ENCODE data around the gene OGDH. TPM values are rescaled to one million over a fixed set of nuclear protein-coding genes. Genes with fewer than 3 reads are reported as not detected.
"Not testable (repeated sequence)": the region's sequence is repeated elsewhere in the genome, so short reads cannot be mapped to it uniquely, and the experiment has no call there.

OGDH gene
- total RNA-seq, 1 donor from 2014 or later, result 53.1 TPM

DNA sequence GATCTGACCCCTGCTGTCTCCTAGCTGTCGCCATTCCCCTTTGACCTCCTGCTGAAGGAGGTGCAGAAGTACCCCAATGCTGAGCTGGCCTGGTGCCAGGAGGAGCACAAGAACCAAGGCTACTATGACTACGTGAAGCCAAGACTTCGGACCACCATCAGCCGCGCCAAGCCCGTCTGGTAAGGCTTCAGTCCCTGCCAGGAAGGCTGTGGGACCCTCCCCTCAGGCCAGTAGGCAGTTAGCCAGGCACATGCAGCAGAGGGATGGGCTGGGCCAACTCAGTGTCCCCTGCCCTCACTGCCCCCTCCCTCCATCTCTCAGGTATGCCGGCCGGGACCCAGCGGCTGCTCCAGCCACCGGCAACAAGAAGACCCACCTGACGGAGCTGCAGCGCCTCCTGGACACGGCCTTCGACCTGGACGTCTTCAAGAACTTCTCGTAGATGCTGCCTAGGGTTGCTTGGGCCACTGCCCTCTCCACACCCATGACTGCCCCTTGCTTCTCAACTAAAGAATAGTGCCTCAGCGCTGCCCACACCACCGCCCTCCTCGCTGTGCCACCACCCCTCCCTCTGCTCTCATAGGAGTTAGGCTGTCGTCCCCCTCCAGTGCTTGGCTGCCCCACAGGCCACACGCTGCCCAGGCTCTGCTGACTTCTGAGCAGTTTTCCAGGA lies 101.3 kb downstream of the OGDH start:
- no peak for DNase-seq

DNA sequence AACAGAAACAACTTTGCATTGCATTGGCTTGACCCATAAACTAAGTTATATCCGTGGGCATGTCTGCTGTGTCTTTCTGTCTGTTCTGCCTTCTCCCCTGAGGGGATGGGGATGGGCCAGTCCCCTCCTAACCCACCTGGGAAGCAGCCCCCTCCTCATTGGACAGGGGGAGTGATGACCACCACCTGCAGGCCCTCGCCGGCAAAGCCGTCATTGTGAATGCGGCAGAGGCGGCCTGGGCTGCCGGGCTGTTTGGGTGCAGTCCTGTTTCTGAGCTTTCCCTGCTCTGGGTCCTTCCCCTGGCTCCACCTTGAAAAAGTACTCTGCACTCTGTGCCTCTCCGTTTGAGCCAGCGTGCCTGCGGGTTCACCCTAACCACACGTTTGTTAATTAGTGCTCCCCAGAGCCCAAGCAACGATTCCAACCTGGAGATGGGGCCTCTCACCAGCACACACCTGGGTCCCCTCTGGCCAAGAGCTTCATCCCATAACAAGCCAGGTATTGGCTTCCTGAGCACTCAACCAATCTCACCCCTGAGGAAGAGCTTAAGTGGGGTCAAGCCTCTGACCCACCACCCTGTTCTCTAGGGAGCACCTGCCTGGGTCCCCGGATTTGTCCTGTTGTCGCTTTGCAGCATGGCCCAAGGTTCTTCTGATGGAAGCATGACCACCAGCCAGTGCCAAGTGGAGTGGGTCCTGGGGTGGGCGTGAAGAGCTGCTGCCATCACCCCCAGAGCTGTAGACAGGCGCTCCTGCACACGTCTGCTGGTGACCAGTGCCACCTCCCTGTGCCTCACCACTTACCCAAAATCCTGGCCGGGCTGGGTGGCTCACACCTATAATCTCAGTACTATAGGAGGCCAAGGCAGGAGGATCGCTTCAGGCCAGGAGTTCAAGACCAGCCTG lies 102.8 kb downstream of the OGDH start:
- no peak for DNase-seq

DNA sequence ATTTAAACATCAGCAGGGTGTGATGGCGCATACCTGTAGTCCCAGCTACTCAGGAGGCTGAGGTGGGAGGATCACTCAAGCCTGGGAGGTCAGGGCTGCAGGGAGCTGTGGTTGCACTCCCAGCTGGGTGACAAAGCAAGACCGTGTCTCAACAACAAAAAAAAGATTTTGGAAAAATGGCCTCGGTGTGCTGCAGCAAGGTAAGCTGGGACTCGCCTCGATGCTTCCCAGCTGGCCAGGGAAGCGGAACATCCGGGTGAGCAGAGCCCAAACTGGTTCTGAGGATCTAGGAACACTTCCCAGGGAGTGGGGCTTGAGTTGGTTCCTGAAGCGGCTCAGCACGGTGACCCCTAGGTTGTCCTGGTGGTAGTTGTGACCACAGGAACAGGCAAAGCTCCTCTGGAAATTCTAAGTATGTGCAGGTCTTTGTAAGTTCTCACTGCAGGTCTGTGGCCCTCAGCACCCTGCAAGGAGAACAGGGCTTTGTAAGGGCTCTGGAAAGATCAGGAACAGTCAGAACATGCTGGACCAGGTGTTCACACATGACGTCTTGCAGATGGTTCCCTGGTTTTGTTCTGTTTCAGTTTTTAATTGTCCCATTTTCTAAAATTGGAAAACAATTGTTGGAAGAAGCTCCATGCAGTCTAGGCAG lies 103.6 kb downstream of the OGDH start:
- DNase-seq, result no peak

DNA sequence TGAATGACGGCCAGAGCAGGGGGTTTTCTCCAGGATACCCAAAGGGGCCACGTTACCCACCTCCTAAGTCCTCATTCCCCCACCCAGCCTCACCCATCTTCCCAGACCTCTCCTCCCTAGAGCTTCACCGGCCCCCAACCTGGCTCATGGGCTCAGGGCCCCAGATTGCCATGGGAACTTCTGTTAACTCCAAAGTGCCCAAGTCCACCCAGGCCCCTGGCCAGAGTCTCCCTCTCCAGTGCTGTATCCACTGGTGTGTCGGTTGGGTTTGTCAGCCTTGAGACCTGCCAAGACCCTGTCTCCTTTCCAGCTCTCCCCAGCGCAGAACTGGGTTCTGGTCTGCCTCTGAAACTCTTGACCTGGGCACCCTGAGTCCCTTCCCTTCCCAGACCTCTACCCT lies 105.1 kb downstream of the OGDH start:
- DNase-seq, result no peak

DNA sequence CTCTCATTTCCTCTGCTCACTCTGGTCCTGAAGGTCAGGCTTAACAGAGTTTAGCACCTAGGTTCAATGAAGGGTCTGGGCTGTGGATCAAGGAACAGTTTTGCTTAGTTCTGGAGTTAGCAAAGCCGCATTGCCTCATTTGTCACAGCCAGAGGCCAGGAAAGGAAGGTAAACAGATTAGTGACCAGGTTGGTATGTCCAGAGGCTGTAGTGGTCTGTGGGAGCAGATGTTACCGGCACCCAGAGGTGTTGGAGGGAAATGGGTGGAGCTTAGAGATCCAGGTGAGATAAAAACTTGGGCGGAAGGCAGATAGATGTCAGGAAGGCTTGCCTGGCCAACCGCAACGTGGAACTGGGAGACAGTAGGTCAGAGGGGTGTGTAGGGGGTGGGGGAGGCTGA lies 105.6 kb downstream of the OGDH start:
- DNase-seq, result no peak

DNA sequence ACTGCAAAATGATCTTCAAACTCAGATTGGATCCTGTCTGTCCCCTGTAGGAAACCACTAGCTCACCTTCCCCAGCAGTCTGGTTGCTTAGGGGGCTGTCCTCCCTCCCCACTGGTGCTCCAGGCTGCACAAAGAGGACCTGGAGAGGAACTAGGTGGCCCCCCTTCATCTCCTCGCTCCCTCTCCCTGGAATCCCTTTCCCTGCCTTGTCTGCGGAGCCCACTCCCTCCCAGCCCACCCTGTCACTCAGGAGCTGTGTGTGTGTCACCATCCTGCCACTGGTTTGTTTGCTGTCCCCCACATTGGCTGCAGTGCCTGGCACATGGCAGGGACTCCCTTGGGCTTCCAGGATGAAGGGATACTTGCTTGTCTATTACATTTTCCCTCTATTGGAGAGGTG lies 106.7 kb downstream of the OGDH start:
- no peak for DNase-seq

DNA sequence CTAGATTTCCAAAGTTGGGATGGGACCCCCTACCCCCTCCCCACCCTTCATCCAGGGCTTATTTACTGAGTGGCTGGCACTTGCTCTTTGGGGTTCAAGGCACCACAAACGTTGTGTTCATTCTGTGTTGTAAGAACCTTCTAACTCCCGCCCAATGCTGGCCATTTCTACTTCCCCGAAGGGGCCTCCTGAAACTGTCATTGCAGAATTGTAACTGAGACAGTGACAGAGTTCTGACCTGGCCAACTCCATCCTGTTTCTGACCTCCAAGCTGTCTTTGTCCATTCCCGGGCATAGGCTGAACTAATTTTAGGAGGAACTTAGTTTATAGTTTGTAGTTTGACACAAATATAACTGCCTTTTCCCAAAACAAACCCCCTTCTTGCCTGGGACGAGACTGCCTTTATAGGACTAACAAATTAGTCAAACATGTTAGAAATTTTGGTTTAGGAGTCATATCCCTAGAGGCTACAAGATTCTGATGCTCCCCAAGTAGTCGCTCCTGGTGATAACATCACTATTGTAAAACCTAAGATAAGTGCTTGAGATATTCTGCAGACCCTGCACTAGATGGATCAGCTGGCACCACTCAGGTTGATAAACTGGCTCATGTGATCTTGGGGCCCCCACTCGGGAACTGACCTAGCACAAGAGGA lies 107.4 kb downstream of the OGDH start:
- DNase-seq, result no peak

DNA sequence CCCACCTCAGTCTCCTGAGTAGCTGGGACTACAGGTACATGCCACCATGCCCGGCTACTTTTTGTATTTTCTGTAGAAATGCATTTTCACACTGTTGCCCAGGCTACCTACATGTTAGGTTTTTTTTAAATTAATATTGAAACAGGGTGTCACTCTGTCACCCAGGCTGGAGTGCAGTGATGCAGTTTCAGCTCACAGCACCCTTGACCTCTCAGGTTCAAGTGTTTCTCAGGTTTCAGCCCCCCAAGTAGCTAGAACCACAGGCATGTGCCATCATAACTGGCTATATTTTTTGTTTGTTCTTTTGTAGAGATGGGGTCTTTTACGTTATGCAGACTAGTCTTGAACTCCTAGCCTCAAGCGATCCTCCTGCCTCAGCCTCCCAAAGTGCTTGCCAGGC lies 109.8 kb downstream of the OGDH start:
- DNase-seq, result no peak

DNA sequence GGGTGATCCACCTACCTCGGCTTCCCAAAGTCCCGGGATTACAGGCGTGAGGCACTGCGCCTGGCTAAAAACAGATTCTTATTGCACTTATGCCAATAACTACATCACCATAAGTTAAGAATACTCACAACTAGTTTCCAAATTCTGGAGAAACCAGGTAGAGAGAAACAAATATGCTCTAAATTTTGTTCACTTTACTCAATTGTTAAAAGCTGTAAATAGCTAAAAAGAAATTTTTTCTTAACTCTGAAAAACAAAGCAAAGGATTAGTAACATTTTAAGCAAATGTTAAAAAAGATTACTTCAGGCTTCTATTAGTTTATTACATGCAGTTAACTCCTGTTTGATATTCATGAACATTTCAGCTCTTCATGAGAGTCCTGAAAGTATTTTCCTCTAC lies 113.9 kb downstream of the OGDH start:
- DNase-seq, result no peak

DNA sequence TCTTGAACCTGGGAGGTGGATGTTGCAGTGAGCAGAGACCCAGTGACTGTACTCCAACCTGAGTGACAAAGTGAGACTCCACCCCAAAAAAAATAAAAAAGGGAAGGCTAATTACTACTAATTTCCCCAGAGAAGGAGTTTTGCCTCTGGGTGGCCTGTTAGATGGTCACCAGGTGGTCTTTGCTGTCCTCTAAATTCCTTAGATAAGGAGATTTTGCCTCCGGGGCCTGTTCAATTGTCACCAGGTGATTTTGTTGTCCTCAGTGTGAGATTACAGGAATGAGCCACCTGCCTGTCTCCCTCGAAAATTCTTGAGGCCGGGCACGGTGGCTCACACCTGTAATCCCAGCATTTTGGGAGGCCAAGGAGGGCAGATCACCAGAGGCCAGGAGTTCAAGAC lies 117.8 kb downstream of the OGDH start:
- no peak for DNase-seq

DNA sequence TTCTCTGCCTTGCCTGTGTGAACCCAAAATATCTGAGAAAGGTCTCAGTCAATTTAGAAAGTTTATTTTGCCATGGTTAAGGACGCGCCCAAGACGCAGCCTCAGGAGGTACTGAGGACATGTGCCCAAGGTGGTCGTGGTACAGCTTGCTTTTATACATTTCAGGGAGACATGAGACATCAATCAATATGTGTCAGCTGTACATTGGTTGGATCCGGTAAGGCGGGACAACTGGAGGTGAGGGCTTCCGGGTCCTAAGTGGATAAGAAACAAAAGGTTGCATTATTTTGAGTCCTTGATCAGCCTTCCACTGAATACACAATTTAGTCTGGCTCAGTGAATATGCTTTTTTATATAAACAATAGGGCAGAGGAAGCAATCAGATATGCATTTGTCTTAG lies 119.8 kb downstream of the OGDH start:
- not testable (repeated sequence) for DNase-seq

DNA sequence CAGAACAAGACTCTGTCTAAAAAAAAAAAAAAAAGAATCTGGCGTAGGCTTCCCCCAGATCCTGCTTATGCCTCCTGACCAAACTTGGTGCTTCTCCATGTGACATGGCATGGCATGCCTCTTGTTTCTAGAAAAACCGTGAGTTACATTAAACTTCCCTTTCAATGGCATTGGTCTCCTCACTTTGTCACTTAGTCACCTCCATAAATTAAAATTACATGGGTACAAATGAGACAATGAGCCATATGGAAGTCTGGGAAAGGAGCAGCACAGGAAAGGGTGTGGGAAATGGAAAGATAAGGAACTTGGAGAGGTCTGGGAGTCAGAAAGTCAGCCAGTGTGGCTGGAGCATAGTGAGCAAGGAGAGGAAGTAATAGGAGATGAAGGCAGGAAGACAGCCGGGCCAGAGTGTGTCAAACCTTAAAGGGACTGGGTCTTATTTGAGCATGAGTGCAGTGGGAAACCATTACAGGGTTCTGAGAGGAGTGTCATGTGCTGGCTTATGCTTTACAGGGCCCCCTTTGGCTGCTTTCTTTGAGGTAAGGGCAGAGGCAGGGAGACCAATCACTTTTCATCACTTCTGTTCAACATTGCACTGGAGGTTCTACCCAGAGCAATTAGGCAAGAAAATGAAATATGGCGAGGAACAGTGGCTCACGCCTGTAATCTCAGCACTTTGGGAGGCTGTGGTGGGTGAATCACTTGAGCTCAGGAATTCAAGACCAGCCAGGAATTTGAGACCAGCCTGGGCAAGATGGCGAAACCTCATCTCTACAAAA lies 120.9 kb downstream of the OGDH start:
- no peak for DNase-seq

DNA sequence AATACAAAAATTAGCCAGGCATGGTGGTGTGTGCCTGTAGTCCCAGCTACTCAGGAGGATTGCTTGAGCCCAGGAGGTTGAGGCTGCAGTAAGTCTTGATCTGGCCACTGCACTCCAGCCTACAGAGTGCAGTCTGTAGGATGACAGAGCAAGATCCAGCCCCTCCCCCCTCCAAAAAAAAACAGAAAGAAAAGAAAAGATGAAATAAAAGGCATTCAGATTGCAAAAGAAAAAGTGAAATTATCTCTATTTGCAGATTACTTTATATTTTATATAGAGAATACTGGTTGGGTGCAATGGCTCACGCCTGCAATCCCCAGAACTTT lies 121.5 kb downstream of the OGDH start:
- DNase-seq, result no peak

DNA sequence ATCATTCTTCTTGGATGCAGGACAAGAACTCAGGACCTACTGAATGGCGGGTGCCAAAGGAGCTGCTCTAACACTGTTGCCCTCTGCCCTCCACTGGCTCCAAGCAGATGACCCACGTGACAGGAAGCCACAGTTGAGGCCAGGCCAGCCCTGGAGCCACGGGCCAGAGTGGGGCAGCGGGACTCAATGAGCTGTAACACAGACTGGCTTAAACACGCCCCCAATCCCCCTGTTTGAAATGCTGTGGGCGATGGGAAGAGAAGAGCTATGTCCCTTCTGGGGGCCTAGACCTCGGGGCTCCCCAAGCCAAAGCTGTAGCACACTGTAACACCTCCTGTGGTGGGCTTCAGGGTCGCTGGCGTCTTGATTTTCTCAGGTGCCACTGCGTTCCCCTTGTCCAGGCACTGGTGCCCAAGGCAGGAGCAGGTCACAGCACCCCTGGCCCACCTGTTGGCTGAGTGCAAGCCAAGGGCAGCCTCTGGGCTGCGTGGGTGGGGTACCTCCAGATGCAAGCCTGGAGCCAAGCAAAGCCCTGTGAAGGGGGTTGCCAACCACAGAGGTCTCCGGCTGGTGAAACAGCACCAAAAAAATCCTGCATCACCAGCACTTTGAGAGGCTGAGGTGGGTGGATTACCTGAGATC lies 123.6 kb downstream of the OGDH start:
- DNase-seq, result no peak

DNA sequence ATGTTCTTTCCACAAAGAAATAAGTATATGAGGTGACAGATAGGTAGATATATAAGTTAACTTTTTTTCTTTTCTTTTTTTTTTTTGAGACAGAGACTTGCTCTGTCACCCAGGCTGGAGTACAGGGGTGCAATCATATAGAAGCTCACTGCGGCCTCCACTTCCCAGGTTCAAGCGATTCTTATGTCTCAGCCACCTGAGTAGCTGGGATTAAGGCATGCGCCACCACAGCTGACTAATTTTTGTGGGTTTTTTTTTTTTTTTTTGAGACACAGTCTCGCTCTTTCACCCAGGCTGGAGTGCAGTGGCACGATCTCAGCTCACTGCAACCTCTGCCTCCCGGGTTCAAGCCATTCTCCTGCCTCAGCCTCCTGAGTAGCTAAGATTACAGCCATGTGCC lies 126.5 kb downstream of the OGDH start:
- DNase-seq, result not testable (repeated sequence)

DNA sequence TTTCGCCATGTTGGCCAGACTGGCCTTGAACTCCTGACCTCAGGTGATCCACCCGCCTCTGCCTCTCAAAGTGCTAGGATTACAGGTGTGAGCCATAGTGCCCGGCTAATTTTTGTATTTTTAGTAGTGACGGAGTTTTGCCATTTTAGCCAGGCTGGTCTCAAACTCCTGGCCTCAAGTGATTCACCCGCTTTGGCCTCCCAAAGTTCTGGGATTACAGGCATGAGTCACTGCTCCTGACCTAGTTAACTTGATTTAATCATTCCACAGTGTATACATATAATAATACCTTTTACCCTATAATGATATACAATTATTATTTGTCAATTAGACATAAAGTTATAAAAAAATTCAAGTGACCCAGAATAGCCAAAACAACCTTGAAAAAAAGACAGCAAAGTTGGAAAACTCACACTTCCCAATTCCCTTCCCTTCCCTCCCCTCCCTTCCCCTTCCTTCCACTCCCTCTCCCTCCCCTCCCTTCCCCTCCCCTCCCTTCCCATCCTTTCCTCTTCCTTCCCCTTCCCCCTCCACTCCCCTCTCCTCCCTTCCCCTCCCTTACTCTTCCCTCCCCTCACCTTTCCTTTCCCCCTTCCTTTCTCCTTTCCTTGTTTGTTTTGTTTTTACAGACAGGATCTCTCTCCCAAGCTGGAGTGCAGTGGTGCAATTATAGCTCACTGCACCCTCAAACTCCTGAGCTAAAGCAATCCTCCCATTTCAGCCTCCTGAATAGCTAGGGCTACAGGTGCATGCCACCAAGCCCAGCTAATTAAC lies 127.5 kb downstream of the OGDH start:
- no peak for DNase-seq

DNA sequence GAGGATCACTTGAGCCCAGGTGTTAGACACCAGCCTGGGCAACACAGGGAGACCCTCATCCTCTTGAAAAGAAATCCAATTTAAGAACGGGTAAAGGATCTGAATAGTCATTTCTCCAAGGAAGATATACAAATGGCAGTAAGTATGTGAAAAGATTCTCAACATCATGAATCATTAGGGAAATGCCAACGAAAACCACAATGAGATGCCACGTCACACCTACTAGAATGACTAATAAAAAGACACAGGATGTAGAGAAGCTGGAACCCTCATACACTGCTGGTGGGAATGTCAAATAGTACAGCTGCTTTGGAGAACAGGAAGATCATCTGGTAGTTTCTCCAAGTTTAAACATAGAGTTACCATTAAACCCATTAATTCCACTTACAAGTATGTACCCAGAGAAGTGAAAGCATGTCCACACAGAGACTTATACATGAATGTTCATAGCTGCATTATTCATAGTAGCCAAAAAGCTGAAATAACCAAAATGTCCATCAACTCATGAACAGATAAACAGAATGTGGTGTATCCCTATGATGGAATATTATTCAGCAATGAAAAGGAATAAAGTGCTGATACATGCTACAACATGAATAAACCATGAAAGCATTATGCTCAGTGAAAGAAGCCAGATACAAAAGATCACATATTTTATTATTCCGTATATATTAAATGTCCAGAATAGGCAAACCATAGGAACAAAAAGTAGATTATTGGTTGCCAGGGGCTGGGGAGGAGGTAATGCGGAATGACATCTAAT lies 129.2 kb downstream of the OGDH start:
- no peak for DNase-seq

DNA sequence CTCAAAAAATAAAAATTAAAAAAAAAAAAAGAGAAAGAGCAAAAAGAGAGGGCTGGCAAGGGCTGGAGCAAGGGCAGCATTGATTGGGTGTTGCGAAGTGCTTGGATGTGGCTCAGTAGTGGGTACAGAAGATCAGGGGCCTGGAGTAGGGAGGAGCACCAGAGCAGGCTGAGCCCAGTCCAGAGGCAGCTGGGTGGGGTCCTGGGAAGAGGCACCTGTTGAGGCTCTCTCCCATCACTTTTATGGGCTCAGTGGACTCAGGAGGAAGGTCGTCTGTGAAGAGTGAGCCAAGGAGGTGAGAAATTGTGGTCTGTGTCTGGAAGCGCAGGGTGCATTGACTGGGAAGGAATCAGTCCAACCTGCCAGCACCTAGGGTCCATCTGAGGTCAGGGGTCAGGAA lies 130.5 kb downstream of the OGDH start:
- DNase-seq, result no peak

DNA sequence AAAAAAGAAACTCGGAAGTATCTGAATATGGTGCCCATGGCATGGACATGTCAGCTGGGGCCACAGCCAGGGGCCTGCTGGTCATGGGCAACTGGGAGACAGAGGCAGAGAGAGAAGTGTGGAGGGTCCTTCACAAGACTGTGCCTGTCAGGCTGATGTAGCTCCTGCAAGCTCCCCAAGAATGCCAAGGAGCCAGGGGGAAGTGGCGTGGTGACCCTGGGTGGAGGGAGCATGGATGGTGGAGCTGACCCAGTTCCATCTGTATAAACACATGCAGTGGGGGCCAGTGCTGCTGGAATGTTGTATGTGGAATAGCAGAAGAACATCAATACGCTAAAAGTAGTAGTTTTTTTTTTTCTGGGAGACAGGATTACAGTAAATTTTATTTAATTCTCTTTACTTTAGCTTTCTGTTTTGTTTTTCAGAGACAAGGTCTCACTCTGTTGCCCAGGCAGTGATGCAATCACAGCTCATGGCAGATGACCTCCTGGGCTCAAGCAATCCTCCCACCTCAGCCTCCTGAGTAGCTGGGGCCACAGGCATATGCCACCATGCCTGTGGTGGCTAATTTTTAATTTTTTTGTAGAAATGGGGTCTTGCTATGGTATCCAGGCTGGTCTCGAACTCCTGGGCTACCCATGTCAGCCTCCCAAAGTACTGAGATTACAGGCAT lies 131.8 kb downstream of the OGDH start:
- no peak for DNase-seq
